Ishikawa (cell line): Measurements from ENCODE around the gene NFATC1.

Source experiments
- CEBPB ChIP-seq: IDR thresholded peaks from 2 replicates; pipeline ENCODE4 v1.6.1; 2012
- CREB1 ChIP-seq: IDR thresholded peaks from 2 replicates; pipeline ENCODE4 v1.6.1; 2012; ENCODE audit warnings: low read depth
- EGR1 ChIP-seq: IDR thresholded peaks from 2 replicates; pipeline ENCODE4 v1.6.1; 2012
- EP300 ChIP-seq: IDR thresholded peaks from 2 replicates; pipeline ENCODE4 v1.6.1; 2012; ENCODE audit warnings: borderline replicate concordance
- FOXM1 ChIP-seq: IDR thresholded peaks from 2 replicates; pipeline ENCODE4 v1.6.1; 2012; ENCODE audit warnings: low read depth, borderline replicate concordance
- NFIC ChIP-seq: IDR thresholded peaks from 2 replicates; pipeline ENCODE4 v1.6.1; 2012
- RAD21 ChIP-seq: IDR thresholded peaks from 2 replicates; pipeline ENCODE4 v1.6.1; 2012; ENCODE audit warnings: low read depth
- TAF1 ChIP-seq: IDR thresholded peaks from 2 replicates; pipeline ENCODE4 v1.6.1; 2012; ENCODE audit warnings: low read depth, mild to moderate bottlenecking
- TCF12 ChIP-seq: IDR thresholded peaks from 2 replicates; pipeline ENCODE4 v1.6.1; 2012; ENCODE audit warnings: low read depth
- TEAD4 ChIP-seq: IDR thresholded peaks from 2 replicates; pipeline ENCODE4 v1.6.1; 2012
- YY1 ChIP-seq: IDR thresholded peaks from 2 replicates; pipeline ENCODE4 v1.6.1; 2012; ENCODE audit warnings: low read depth
- ZBTB7A ChIP-seq: IDR thresholded peaks from 2 replicates; pipeline ENCODE4 v1.6.1; 2012; ENCODE audit warnings: low read depth
- TF ChIP-seq, protein P1 (sequence below): IDR thresholded peaks from 2 replicates; pipeline ENCODE4 v1.6.1; 2012
- TF ChIP-seq, protein P2 (sequence below): IDR thresholded peaks from 2 replicates; pipeline ENCODE4 v1.6.1; 2012
- TF ChIP-seq, protein P3 (sequence below): IDR thresholded peaks from 2 replicates; pipeline ENCODE4 v1.6.1; 2012; ENCODE audit warnings: low read depth, mild to moderate bottlenecking

The NFATC1 gene

DNA sequence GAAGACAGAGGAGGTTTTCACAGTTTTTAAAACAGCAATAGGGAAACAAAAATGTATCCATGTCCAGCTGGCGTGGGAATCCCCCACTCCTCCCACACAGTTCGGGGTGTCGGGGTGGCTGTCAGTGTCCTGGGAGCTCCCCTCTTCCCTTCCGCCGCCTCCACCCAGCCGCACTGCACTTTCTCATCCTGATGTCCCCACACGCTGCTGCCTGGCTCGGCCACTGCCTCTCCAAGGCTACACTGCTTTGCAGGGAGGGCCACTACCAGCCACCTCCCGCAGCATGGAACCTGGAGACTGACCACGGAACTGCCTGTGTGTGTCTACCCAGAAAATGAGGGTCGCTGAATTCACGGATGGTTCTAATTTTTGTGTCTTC is 145.2 kb downstream of the NFATC1 start:
- TF ChIP-seq EGR1 (no peak), TCF12 (no peak), FOXM1 (no peak), ZBTB7A (no peak), CREB1 (no peak), TAF1 (no peak), NFIC (no peak), EP300 (no peak), CEBPB (no peak), RAD21 (no peak), TEAD4 (no peak), YY1 (no peak)
- TF ChIP-seq, protein P1, sequence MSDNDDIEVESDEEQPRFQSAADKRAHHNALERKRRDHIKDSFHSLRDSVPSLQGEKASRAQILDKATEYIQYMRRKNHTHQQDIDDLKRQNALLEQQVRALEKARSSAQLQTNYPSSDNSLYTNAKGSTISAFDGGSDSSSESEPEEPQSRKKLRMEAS: no peak
- TF ChIP-seq, protein P2, sequence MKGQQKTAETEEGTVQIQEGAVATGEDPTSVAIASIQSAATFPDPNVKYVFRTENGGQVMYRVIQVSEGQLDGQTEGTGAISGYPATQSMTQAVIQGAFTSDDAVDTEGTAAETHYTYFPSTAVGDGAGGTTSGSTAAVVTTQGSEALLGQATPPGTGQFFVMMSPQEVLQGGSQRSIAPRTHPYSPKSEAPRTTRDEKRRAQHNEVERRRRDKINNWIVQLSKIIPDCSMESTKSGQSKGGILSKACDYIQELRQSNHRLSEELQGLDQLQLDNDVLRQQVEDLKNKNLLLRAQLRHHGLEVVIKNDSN: no peak
- TF ChIP-seq, protein P3, sequence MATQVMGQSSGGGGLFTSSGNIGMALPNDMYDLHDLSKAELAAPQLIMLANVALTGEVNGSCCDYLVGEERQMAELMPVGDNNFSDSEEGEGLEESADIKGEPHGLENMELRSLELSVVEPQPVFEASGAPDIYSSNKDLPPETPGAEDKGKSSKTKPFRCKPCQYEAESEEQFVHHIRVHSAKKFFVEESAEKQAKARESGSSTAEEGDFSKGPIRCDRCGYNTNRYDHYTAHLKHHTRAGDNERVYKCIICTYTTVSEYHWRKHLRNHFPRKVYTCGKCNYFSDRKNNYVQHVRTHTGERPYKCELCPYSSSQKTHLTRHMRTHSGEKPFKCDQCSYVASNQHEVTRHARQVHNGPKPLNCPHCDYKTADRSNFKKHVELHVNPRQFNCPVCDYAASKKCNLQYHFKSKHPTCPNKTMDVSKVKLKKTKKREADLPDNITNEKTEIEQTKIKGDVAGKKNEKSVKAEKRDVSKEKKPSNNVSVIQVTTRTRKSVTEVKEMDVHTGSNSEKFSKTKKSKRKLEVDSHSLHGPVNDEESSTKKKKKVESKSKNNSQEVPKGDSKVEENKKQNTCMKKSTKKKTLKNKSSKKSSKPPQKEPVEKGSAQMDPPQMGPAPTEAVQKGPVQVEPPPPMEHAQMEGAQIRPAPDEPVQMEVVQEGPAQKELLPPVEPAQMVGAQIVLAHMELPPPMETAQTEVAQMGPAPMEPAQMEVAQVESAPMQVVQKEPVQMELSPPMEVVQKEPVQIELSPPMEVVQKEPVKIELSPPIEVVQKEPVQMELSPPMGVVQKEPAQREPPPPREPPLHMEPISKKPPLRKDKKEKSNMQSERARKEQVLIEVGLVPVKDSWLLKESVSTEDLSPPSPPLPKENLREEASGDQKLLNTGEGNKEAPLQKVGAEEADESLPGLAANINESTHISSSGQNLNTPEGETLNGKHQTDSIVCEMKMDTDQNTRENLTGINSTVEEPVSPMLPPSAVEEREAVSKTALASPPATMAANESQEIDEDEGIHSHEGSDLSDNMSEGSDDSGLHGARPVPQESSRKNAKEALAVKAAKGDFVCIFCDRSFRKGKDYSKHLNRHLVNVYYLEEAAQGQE: no peak

DNA sequence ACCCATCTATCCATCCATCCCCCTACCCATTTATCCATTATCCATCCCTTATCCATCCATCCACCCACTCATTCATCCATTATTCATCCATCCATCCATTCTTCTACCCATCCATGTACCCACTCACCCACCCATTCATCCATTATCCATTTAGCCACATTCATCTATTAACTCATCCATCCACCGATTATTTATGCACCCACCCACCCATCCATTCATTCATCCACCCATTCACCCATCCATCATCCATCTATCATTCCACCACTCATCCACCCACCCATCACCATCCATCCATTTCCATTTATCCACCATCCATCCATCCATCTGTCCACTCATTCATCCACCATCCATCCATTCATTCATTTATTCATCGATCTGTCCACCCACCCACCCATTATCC is 146.5 kb downstream of the NFATC1 start:
- no peak for TF ChIP-seq TAF1
- TF ChIP-seq EGR1: no peak
- TF ChIP-seq, protein P1: no peak
- no peak for TF ChIP-seq CEBPB
- no peak for TF ChIP-seq ZBTB7A
- TF ChIP-seq TCF12: no peak
- TF ChIP-seq EP300: no peak
- no peak for TF ChIP-seq YY1
- TF ChIP-seq, protein P2: no peak
- TF ChIP-seq NFIC: no peak

DNA sequence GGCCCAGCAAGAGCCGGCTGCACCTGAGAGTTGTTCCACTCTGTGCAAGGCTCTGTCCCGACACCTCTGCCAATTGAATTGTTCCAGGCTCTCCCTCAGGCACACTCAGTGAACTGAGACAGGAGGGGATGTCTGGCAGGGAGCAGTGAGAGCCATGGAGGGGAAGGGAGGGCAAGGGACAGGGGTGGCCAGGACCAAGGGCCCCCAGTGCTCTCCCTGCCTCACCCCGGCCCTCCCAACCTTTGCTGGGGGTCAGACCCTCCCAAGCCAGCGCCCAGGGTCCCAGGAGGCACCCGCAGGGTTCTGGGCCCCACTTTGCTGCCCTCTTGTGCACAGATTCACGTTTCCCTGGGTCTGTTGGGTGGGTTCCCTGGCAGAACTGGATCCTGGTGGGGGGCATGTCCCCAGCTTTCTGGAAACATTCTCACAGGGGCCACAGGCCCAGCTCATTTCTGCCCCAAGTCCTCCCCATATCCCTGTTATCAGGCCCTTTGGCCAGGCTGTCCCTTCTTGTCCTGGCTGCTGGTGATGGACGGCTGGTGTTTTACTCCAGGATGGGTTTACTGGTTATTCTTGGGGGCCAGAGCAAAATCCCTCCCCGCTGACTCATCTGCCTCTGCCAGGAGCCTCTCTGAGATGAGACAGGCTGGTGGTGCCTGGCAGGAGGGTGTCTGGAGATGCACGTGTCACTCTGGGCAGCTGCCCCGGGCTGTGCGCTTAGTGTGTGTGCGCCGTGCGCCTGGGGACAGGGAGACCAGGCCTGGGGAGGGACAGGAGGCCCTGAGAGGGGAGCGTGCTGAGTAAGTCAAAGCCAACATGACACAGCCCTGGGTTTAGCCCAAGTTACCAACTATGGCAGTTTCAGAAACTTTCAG is 147.4 kb downstream of the NFATC1 start:
- TF ChIP-seq TCF12 (no peak), CREB1 (no peak), CEBPB (no peak), NFIC (no peak), YY1 (no peak), FOXM1 (no peak), TAF1 (no peak), RAD21 (no peak), ZBTB7A (no peak), TEAD4 (no peak), EGR1 (no peak), EP300 (no peak)
- TF ChIP-seq, protein P3: no peak
- TF ChIP-seq, protein P1: no peak
- TF ChIP-seq, protein P2: no peak

DNA sequence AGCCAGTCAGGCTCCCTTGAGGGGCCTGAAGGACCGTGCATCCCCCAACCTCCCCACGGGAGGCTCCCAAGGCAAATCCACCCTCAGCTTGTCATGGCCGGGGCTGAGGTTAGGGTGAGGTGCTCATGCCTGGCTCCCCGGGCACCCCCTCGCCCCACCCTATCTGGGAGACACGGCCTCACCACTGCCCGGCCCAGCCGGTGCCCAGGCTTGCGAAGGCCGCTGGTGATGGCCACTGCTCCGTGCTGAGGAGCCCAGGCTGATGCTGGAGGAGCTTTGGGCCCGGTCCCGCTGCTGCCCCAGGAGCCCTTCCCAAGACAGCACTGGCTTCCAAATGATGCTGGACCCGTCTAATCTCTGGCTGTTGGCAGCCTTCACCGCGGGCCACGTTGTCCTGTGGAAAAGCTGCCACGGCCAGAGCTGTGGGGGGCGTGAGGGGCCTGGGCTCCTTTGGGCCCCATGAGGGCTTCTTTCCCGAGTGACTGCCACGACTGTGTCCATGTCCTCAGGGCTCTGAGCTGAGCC is 148.2 kb downstream of the NFATC1 start:
- TF ChIP-seq ZBTB7A (no peak), YY1 (no peak), EP300 (no peak), TCF12 (no peak), NFIC (no peak), FOXM1 (no peak), RAD21 (no peak), TEAD4 (no peak), EGR1 (no peak), CREB1 (no peak), CEBPB (no peak), TAF1 (no peak)
- TF ChIP-seq, protein P3: no peak
- TF ChIP-seq, protein P2: no peak
- TF ChIP-seq, protein P1: no peak
